Measurements from ENCODE around the gene CHD9NB. TPM values are rescaled to one million over a fixed set of nuclear protein-coding genes. Genes with fewer than 3 reads are reported as not detected.

The CHD9NB gene
- total RNA-seq, 1 donor from 2014 or later, result not detected

GRCh38 chr16:53084746-53085334, 32.1 kb upstream of the CHD9NB start:
- no peak for DNase-seq
- ChIA-PET CTCF (interaction anchor here (2.2 kb wide), 1 partner anchor 30 kb away, joined by 5 read pairs; the partner anchor contains the start of gene CHD9), POLR2A (no interaction called here)
- no peaks in the 10 kb centered on the region for H3K9me3 Mint-ChIP-seq
- H3K27ac Mint-ChIP-seq, result no peak overlapping the region
- no peak for ATAC-seq (ENCODE audit: low read depth)
- H3K4me3 Mint-ChIP-seq, result no peak overlapping the region
- intact Hi-C loops (cut with micrococcal nuclease), result no loop called here
- peaks cover 31% of the 10 kb centered on the region for H3K36me3 Mint-ChIP-seq (ENCODE audit: low read depth)
- no peaks in the 10 kb centered on the region for H3K27me3 Mint-ChIP-seq
- peaks cover 36% of the 10 kb centered on the region for H3K4me1 Mint-ChIP-seq
- TF ChIP-seq CTCF (IDR thresholded peaks at IDR 0.05), result no peak

GRCh38 chr16:53084141-53084541, 31.4 kb upstream of the CHD9NB start:
- POLR2A ChIA-PET, result no interaction called here
- H3K36me3 Mint-ChIP-seq (ENCODE audit: low read depth), result peaks cover 31% of the 10 kb centered on the region
- peaks cover 29% of the 10 kb centered on the region for H3K4me1 Mint-ChIP-seq
- H3K27ac Mint-ChIP-seq, result no peak overlapping the region
- H3K27me3 Mint-ChIP-seq, result no peaks in the 10 kb centered on the region
- H3K9me3 Mint-ChIP-seq, result no peaks in the 10 kb centered on the region
- CTCF ChIA-PET, result no interaction called here
- H3K4me3 Mint-ChIP-seq, result no peak overlapping the region
- no peak for TF ChIP-seq CTCF (IDR thresholded peaks at IDR 0.05)
- ATAC-seq (ENCODE audit: low read depth), result no peak
- intact Hi-C loops (cut with micrococcal nuclease), result no loop called here
- no peak for DNase-seq

- Mint-ChIP-seq H3K27me3 (no peaks in the 10 kb centered on the region), H3K4me3 (no peak overlapping the region), H3K27ac (no peak overlapping the region), H3K36me3 (ENCODE audit: low read depth) (peaks cover 40% of the 10 kb centered on the region), H3K4me1 (peaks cover 30% of the 10 kb centered on the region), H3K9me3 (no peaks in the 10 kb centered on the region)
- no peak for TF ChIP-seq CTCF (IDR thresholded peaks at IDR 0.05)
- CTCF ChIA-PET, result no interaction called here
- ATAC-seq (ENCODE audit: low read depth), result no peak
- POLR2A ChIA-PET, result interaction anchor here (0.8 kb wide), 1 partner anchor 11 kb away, joined by 7 read pairs; no protein-coding TSS in a partner anchor
- intact Hi-C loops (cut with micrococcal nuclease), result no loop called here
- DNase-seq, result no peak
Observed at GRCh38 chr16:53083119-53083518, 30.4 kb upstream of the CHD9NB start.

- ATAC-seq (ENCODE audit: low read depth) (no peak), DNase-seq (no peak)
- H3K4me3 Mint-ChIP-seq, result no peak overlapping the region
- H3K9me3 Mint-ChIP-seq, result no peaks in the 10 kb centered on the region
- intact Hi-C loops (cut with micrococcal nuclease), result loop anchor here (1.0 kb wide), 1 partner anchor 9 kb away; no protein-coding TSS in a partner anchor
- peaks cover 40% of the 10 kb centered on the region for H3K36me3 Mint-ChIP-seq (ENCODE audit: low read depth)
- peaks cover 35% of the 10 kb centered on the region for H3K4me1 Mint-ChIP-seq
- CTCF ChIA-PET, result no interaction called here
- H3K27ac Mint-ChIP-seq, result no peak overlapping the region
- no peaks in the 10 kb centered on the region for H3K27me3 Mint-ChIP-seq
- TF ChIP-seq CTCF (IDR thresholded peaks at IDR 0.05), result no peak
- POLR2A ChIA-PET, result no interaction called here
Observed at GRCh38 chr16:53082509-53082908, 29.8 kb upstream of the CHD9NB start.

- DNase-seq (no peak), ATAC-seq (ENCODE audit: low read depth) (no peak)
- peaks cover 36% of the 10 kb centered on the region for H3K36me3 Mint-ChIP-seq (ENCODE audit: low read depth)
- ChIA-PET POLR2A (no interaction called here), CTCF (no interaction called here)
- no peak for TF ChIP-seq CTCF (IDR thresholded peaks at IDR 0.05)
- H3K4me1 Mint-ChIP-seq, result peaks cover 34% of the 10 kb centered on the region
- no peak overlapping the region for H3K27ac Mint-ChIP-seq
- H3K4me3 Mint-ChIP-seq, result no peak overlapping the region
- no peaks in the 10 kb centered on the region for H3K9me3 Mint-ChIP-seq
- intact Hi-C loops (cut with micrococcal nuclease), result loop anchor here (1.0 kb wide), 1 partner anchor 9 kb away; no protein-coding TSS in a partner anchor
- no peaks in the 10 kb centered on the region for H3K27me3 Mint-ChIP-seq
Observed at GRCh38 chr16:53081686-53082407, 29.1 kb upstream of the CHD9NB start.

Measured in activated B cell treated with CpG ODN at 0.5 μM for 24 hours (primary cell).